Mesodermal cell (in vitro differentiated cells): Measurements from ENCODE around the gene HABP2. TPM values are rescaled to one million over a fixed set of nuclear protein-coding genes. Genes with fewer than 3 reads are reported as not detected.

Source experiments
- H3K27ac ChIP-seq: 2 replicates; pipeline ENCODE4 v1.7.0; 2013; ENCODE audit warnings: mild to moderate bottlenecking, low read depth, low read length, moderate library complexity; ENCODE audit not compliant: severe bottlenecking
- H3K36me3 ChIP-seq: 2 replicates; pipeline ENCODE4 v1.7.1; 2013; ENCODE audit warnings: mild to moderate bottlenecking, low read length, moderate library complexity; ENCODE audit not compliant: control insufficient read depth, insufficient read depth
- H3K4me1 ChIP-seq: one replicate; pipeline ENCODE4 v1.7.1; 2013; ENCODE audit warnings: mild to moderate bottlenecking, low read length; ENCODE audit not compliant: insufficient read depth, control insufficient read depth, poor library complexity, severe bottlenecking
- H3K4me3 ChIP-seq: 2 replicates; pipeline ENCODE4 v1.7.0; 2013; ENCODE audit warnings: low read length, control low read depth, mild to moderate bottlenecking; ENCODE audit not compliant: insufficient read depth, poor library complexity, severe bottlenecking; ENCODE audit errors: extremely low read depth
- H3K9me3 ChIP-seq: 2 replicates; pipeline ENCODE4 v1.7.1; 2013; ENCODE audit warnings: mild to moderate bottlenecking, low read length, moderate library complexity; ENCODE audit not compliant: control insufficient read depth
- WGBS, 2 experiments: methylation state at CpG; one replicate each; pipeline ENCODE4 v1.1.5; 2013; ENCODE audit warnings: missing lambda C conversion rate in 2 of 2; ENCODE audit not compliant: insufficient coverage in 2 of 2; 5-methylcytosine and 5-hydroxymethylcytosine counted together
- polyA plus RNA-seq, 2 experiments: library from polyadenylated mRNA; stranded (reverse); fragments of 50-300 nt; gene quantifications; one replicate each; pipeline ENCODE4 v1.2.3, GENCODE V29; 2013

Gene HABP2
- not detected for polyA plus RNA-seq (2013, experiment 1 of 2)
- not detected for polyA plus RNA-seq (2013, experiment 2 of 2)

DNA sequence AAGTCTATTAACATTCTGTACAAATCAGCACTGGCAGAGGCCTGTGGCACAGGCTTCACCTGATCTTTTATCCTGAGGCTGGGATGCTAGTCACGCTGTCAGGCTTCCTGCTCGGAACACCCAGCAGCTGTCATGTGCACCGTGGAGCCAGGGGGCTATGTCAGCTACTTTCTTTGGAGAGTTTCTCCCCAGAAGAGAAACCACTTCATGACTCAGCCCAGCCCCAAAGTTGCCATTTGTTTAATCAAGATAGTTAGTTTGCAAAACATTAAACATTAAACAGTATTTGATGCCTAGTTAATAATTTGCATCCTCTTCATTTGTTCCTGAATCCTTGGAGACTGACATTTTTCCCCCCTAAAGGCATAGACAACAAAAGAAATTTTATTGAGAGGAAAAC, at the start of gene HABP2:
TSS of gene HABP2 (plus strand) at position 353 of the 400 bp plus-strand sequence. CDS start 69 bp downstream, outside the sequence.
- WGBS, 2 experiments = 73 to 87% methylated on average over 3 of the region's 3 CpGs
- Histone ChIP-seq H3K4me1 (no peaks in the 10 kb centered on the region), H3K27ac (no peak within 1 kb of the TSS), H3K36me3 (no peaks in the 10 kb centered on the region), H3K9me3 (no peaks in the 10 kb centered on the region), H3K4me3 (no peak within 1 kb of the TSS)

DNA sequence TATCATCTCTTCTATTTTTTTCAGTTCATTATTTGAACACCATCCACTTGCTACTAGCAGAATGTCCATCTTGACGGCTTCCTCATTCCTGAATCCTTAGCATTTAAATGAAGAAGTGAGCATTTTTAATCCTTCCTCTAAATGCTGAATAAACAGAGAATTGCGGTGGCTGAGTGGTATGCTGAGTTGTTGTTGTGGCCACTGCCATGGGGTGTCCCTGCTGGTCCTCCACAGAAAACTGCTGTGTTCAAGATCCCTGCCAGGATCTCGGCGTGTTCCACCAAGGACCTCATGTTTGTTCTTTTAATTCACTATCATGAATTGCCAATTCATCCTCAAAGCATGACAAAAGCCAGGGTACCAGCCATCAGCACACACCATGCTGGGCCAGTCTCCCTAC, 48.9 kb upstream of the HABP2 start:
- no peak overlapping the region for H3K4me3 ChIP-seq
- no peaks in the 10 kb centered on the region for H3K36me3 ChIP-seq
- H3K27ac ChIP-seq = no peak overlapping the region
- no peaks in the 10 kb centered on the region for H3K9me3 ChIP-seq
- H3K4me1 ChIP-seq = no peaks in the 10 kb centered on the region
- 71 to 92% methylated on average over 2 of the region's 4 CpGs for WGBS, 2 experiments

DNA sequence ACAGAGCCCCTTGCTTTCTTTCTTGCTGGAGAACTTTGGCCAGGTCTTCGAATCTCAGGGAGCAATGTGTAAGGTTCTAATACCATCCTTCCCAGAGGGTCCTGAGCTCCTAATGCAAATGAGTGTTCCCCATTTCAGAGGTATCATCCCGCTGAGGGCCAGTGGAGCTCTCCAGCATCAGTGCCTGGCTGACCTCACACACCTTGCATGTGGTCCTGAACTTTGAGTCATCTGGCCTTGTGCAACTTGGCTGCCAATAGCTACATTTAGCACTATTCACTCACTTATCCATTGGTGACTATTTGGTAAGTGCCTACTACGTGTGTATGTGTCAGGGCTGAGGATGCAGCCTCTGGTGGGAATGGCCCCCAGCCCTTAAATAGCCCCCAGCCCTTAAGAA, 48.4 kb upstream of the HABP2 start:
- Histone ChIP-seq H3K4me1 (no peaks in the 10 kb centered on the region), H3K36me3 (no peaks in the 10 kb centered on the region), H3K27ac (no peak overlapping the region), H3K9me3 (no peaks in the 10 kb centered on the region), H3K4me3 (no peak overlapping the region)
- 66 to 80% methylated on average over 2 of the region's 3 CpGs for WGBS, 2 experiments

DNA sequence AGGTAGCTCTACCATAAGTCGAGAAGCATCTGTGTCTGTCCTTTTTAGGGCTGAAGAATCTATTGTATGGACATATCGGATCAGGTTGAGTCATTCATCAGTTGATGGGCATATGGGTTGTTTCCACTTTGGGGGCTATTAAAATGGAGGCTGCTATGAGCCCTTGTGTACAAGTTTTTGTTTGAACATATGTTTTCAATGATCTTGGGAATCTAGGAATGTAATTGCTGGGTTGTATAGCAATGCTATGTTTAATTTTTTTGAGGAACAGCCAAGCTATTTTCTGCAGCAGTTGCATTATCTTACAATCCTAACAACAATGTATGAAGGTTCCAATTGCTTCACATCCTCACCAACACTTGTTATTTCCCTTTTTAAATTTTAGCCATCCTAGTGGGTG, 46.4 kb upstream of the HABP2 start:
- no peak overlapping the region for H3K27ac ChIP-seq
- 90 to 94% methylated on average over 2 of the region's 2 CpGs for WGBS, 2 experiments
- H3K4me1 ChIP-seq = no peaks in the 10 kb centered on the region
- no peaks in the 10 kb centered on the region for H3K36me3 ChIP-seq
- H3K4me3 ChIP-seq = no peak overlapping the region
- H3K9me3 ChIP-seq = no peaks in the 10 kb centered on the region

DNA sequence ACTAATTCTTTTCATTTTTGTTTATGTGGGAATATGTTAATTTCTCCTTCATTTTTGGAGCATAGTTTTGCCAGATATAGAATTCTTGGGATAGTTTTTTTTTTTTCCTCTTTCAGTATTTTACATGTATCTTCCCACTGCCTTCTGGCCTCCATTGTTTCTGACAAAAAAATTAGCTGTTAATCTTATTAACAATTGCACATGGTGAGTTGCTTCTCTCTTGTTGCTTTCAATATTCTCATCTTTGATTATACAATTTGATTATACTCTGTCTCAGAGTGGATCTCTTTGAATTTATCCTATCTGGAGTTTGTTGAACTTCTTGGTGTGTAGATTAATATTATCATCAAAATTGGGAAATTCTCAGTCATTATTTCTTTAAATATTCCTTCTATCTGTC, 41.4 kb upstream of the HABP2 start:
- H3K36me3 ChIP-seq = no peaks in the 10 kb centered on the region
- H3K9me3 ChIP-seq = no peaks in the 10 kb centered on the region
- H3K4me1 ChIP-seq = no peaks in the 10 kb centered on the region
- H3K4me3 ChIP-seq = no peak overlapping the region
- H3K27ac ChIP-seq = no peak overlapping the region

DNA sequence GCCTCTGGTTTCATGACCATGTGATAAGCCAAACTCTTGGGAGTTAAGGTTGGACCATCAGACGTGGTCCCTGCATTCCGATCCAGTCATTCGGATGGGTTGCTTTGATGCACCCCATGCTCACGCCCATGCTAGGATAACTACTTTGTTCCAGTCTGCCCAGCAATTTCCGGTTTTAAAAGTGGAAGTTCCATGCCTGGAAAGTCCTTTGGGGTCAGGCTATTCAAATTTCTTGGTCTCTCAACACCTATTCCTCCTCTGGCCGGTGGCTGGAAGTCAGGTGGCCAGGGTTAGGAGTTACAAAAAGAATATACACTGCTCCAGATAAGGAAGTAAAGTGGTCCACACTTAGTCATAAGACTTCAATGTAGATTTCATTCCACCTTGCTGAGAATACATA, 37.7 kb upstream of the HABP2 start:
- WGBS, 2 experiments = 75 to 83% methylated on average over 5 of the region's 6 CpGs
- no peak overlapping the region for H3K27ac ChIP-seq
- H3K9me3 ChIP-seq = no peaks in the 10 kb centered on the region
- H3K36me3 ChIP-seq = no peaks in the 10 kb centered on the region
- H3K4me3 ChIP-seq = no peak overlapping the region
- H3K4me1 ChIP-seq = no peaks in the 10 kb centered on the region

DNA sequence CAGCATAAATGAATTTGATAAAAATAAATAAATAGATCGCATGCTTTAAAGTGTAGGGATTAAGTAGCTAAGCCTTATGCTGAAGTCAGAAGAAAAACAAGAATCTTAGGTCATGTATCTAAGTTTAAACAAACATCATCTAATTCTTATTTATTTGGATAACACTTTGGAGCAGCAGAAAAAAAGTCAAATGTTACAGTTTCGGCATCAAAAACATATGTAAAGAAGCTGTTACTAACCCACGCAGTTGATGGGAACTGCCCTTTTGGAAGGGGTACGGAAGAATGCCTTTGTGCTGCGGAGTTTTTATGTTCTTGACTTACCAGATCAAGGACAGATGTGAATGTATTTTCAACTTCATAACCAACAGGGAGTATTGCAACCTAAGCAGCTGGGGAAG, 37.3 kb upstream of the HABP2 start:
- H3K36me3 ChIP-seq = no peaks in the 10 kb centered on the region
- no peak overlapping the region for H3K4me3 ChIP-seq
- no peaks in the 10 kb centered on the region for H3K9me3 ChIP-seq
- H3K4me1 ChIP-seq = no peaks in the 10 kb centered on the region
- H3K27ac ChIP-seq = no peak overlapping the region
- 88 to 96% methylated on average over 2 to 4 of the region's 5 CpGs for WGBS, 2 experiments

DNA sequence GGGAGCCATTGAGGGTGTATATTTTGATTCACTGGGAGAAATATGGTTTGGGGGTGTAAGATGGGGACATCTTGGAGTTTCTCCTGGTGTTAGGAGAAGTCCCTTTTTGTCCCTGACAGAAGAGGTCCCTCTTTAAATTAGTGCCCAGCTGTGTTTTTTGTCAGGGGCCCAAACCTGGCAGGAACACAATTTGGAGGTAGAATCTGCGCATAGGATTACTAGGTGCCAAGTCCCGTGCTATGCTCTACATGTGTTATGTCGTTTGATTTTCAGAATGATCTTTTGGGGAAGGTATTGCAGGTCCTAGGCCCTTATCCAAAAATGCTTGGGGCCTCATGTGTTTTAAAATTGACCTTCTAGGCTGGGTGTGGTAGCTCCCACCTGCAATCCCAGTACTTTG, 36.8 kb upstream of the HABP2 start:
- Histone ChIP-seq H3K4me1 (no peaks in the 10 kb centered on the region), H3K27ac (no peak overlapping the region), H3K36me3 (no peaks in the 10 kb centered on the region), H3K4me3 (no peak overlapping the region), H3K9me3 (no peaks in the 10 kb centered on the region)
- WGBS, 2 experiments = 100% methylated on average over 1 to 3 of the region's 3 CpGs

DNA sequence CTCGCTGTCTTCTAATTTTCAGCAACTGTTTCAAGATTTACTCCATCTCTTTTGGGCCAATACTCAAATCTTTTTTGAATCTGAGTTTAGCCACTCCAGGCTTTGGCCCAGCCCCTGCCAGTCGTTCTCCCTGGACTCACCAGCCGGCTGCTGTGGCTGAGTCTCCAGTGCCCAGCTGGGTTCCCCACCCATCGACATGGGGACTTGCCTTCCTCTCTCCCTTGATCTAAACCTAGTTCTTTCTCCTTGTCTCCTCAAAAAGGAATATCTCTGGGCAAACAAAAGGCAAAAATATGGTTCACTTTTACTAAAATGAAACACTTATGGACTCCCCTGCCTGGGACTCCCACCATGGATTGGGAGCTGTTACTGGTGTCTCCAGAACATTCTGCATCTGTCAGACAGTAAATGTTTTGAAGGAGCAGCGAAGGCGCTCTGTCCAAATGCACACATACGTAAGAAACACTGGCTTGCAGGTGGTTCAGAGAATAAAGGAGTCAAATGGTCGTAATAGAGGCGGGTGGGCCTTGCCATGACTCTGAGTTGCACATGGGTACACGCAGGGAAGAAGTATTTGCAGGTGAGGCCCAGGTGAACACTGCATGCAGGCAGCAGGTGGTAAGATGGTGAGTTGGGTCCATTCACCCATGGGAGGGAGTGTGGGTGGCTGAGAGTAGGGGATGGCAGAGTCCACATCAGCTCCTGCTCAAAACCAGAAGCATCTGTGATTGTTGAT, 35.5 kb upstream of the HABP2 start:
- WGBS, 2 experiments = 90 to 100% methylated on average over 7 to 8 of the region's 10 CpGs
- no peak overlapping the region for H3K27ac ChIP-seq
- no peaks in the 10 kb centered on the region for H3K4me1 ChIP-seq
- H3K36me3 ChIP-seq = no peaks in the 10 kb centered on the region
- no peak overlapping the region for H3K4me3 ChIP-seq
- no peaks in the 10 kb centered on the region for H3K9me3 ChIP-seq

DNA sequence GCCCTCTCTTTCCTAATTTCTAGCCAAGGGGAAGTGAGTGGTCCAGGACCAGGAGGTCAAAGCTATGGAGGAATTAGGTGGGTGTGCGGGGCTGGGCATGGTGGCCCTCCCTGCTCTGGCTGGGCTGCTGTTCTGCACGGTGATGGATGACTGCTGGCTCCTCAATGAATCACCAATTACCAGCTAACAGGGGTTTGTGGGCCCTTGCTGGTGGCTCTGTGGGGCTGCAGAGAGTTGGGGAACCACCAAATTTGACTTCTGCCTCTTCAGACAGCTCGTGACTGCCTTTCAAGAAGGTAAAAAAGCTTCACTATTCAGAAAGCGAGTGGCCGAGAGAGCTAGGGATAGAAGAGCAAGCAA, 35.0 kb upstream of the HABP2 start:
- Histone ChIP-seq H3K27ac (no peak overlapping the region), H3K4me1 (no peaks in the 10 kb centered on the region), H3K4me3 (no peak overlapping the region), H3K36me3 (no peaks in the 10 kb centered on the region), H3K9me3 (no peaks in the 10 kb centered on the region)
- WGBS, 2 experiments = 76 to 77% methylated on average over 3 to 4 of the region's 5 CpGs

DNA sequence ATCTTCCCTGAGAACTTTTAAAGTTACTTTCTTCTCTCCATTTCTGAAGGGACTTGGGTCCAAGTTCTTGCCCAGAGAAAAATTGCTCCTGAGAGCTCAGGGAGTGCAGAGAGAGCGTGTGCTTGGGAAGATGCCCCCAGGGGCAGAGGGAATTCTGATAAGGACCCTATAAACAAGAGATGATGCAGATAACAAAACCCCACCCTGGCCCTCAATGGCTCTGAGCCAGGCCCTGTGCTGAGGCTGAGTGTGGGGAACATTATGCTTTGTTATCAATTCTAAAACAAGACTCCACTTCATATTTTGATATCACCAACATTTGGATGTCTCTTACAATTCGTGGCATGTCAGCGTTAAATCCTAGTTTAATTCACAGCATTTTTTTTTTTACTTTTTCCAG, 34.4 kb upstream of the HABP2 start:
- no peaks in the 10 kb centered on the region for H3K36me3 ChIP-seq

More for the DNA sequence above, 34.4 kb upstream of the HABP2 start:
- Histone ChIP-seq H3K27ac (no peak overlapping the region), H3K4me3 (no peak overlapping the region), H3K4me1 (no peaks in the 10 kb centered on the region), H3K9me3 (no peaks in the 10 kb centered on the region)
- no CpG with 5 or more reads among the region's 3 CpGs for WGBS, 2 experiments
